Epithelial cell of esophagus (primary cell): ENCODE measurements around the gene MESP2.

Source experiments
- DNase-seq: peaks from one replicate; pipeline ENCODE4 v3.0.0; 2010; ENCODE audit warnings: low read depth
- H3K4me3 ChIP-seq: 2 replicates; pipeline ENCODE4 v1.5.1; 2011; ENCODE audit warnings: mild to moderate bottlenecking, low read length, control low read depth
- TF ChIP-seq, protein P1 (sequence below): IDR thresholded peaks from 2 replicates; pipeline ENCODE4 v1.5.1; 2011; ENCODE audit warnings: low read depth, mild to moderate bottlenecking, low read length, control low read depth, inconsistent platforms; ENCODE audit not compliant: insufficient read depth; ENCODE audit errors: missing control alignments

The MESP2 gene

DNA sequence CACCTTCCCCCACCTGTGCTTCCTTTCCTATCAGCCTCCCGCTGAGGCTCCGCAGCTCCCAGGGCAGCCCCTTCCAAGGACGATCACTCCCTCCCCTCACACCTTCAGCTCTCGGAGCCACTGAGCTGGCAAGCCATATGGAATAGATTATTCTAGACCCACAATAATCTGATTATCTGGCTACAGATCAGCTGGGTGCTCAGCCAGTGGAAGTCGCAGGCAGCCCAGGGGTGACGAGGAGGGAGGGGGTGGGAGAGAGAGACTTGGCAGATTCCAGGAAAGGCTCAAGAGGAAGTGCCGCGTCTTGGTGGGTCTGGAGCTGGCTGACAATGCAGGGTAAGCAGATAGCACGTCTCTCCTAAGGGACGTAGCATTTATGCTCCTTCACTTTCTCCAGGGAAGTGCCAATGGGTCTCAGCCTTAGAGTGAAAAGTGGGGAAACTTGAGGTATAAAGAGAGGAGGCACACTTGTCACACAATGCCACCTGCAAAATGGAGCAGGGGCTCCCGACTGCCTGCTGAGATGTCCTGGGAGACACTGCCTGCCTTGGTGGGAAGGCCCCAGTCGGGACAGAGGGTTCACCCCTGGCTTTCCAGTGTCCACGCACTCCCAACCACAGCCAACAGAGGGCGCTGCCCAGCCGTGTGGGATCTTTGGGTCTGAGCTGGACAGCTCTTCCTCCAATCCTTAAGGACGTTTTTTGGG, 15.7 kb upstream of the MESP2 start:
- no peak overlapping the region for H3K4me3 ChIP-seq
- DNase-seq: peak; percentile 70
- TF ChIP-seq, protein P1, sequence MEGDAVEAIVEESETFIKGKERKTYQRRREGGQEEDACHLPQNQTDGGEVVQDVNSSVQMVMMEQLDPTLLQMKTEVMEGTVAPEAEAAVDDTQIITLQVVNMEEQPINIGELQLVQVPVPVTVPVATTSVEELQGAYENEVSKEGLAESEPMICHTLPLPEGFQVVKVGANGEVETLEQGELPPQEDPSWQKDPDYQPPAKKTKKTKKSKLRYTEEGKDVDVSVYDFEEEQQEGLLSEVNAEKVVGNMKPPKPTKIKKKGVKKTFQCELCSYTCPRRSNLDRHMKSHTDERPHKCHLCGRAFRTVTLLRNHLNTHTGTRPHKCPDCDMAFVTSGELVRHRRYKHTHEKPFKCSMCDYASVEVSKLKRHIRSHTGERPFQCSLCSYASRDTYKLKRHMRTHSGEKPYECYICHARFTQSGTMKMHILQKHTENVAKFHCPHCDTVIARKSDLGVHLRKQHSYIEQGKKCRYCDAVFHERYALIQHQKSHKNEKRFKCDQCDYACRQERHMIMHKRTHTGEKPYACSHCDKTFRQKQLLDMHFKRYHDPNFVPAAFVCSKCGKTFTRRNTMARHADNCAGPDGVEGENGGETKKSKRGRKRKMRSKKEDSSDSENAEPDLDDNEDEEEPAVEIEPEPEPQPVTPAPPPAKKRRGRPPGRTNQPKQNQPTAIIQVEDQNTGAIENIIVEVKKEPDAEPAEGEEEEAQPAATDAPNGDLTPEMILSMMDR: peak; percentile 98

DNA sequence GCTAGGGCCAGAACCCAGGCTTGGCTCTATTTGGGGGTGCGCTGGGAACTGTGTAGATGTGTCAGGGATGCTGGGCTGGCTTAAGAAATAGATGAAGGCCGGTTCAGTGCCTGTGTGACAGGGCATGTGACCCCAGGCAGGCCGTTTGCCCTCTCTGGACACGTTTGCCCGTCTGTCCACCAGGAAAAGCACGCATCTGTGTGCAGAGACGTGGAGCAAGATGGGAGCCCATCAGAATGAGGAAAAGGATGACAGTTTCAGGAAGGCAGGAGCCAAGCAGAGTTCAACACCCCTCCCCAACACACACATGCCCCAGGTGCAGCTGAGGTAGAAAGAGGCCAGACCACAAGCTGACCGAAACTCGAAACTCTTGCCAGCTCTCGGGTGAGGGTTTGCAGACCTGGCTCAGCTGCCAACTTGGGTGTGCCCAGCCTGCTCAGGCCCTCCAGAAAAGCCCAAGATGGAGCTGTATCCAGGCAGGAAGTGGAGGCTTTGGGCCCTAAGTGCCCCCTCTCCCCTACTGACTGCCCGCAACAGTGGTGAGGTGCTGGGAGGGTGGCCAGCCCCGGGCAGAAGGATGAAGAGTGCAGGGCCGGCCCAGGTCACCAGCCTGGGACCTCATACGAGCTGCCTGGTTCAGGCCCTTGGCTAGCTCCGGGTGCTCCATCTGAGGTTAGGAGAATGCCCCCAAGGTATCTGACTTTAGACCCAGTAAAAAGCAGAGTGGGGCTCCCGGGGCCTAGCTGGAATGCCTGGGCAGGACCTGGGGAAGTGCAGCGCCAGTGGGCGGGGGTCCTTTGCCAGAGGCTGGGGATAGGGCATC, 14.9 kb upstream of the MESP2 start:
- H3K4me3 ChIP-seq: no peak overlapping the region
- TF ChIP-seq, protein P1: no peak
- DNase-seq: no peak

DNA sequence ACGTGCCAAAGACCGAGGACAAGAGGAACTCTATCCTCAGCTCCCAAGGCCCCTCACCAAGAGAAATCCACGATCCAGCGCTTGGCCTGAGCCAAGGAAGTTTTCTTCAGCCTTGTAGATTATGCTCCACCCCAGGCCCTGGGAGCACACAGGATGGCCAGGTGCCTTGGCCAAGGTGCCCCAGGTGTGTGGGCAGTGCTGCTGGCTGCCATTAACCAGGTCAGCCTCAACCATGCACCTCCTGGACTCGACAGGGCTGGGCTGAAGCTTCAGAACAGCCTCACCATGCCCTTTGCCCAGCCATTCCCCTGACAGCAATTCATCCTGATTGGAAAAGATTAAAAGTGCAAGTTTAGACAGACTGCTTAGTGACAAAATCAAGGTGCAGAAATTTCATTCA, 14.2 kb upstream of the MESP2 start:
- DNase-seq: no peak
- TF ChIP-seq, protein P1: no peak
- no peak overlapping the region for H3K4me3 ChIP-seq

DNA sequence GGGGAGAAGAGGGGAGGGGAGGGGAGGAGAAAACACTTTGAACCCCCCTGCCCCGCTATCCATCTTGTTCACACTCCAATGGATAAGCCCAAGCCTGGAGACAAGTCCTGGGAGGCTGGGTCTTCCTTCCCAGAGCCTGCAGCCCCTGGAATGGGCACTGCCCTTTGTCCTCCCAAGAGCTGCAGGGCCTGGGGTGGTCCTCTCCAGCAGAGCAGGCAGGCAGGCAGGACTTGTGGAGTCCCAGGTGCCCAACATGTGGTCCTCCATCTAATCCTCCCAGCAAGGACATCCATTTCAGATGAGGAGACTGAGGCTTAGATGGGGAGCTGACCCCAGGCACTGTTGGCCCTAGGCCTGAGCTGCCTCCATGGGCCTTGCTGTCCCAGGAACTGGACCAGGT, 10.4 kb upstream of the MESP2 start:
- H3K4me3 ChIP-seq: no peak overlapping the region
- DNase-seq: no peak
- TF ChIP-seq, protein P1: no peak

DNA sequence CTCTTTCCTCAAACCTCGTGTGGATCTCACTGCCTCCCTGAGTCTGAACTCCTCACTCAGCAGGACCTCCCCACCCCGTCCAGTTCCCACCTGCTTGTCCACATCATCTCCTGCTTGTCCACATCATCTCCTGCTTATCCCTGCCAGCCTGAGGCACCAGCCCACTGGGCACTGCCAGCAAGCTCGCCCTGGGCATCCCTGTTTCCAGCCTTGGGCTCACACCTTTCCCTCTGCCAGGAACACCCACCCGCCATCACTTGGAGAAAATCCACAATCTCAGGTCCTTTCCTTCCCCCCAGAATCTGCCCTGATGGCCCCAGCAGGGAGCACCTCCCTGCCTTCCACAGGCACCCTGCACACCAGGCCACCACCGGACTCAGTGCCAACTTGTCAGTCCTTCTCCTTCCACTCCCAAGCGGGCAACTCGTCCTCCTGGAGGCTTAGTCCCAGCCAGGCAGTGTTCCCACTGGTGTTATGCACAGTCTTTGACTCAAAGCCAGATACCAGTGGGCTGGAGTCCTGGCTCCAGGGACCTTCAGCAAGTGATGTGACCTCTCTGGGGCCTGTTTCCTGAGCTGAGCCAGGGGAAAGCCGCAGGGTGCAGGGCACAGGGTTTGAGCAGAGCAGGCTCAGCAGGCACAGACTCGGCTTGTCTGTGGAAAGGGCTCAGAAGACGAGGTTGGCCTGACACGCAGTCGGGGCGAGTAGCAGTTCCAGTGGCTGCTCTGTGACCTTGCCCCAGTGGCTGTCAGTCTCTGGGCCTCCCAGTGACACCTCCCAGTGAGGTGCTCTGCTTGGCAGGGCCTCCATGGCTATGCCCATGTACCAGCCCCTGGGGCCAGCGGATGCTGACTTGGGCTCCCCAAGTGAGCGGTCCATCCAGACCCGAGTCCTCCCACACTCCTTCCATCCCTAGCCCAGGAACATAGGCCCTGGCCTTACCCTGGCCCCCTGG, 9.5 kb upstream of the MESP2 start:
- DNase-seq: no peak
- TF ChIP-seq, protein P1: no peak
- H3K4me3 ChIP-seq: no peak overlapping the region

DNA sequence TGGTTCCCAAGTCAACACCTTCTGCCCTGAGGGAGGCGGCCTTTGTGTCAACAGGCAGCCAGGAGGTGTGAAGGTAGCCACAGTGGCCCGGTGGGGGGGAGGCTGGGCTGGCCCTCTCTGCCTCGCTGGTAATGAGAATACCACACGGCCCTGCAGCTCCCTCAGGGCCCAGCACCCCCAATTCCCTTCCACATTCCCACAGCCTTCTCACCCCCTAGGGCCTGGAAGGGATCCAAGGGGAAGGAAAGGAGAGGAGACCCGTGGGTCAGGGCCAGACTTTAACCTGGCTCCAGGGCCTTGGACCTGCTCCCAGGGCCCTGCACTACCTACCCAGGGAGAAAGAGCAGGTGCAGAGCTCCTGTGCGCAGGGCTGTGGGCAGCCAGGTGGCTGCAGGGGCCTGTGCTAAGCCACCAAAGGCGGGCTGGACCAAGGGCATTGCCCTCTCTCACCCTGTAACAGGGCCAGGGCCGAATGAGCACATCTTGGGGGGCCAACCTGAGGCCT, 8.7 kb upstream of the MESP2 start:
- H3K4me3 ChIP-seq: no peak overlapping the region
- DNase-seq: no peak
- TF ChIP-seq, protein P1: no peak
